T1000 (cell line): ENCODE results near the gene AIMP1.
A peak's percentile ranks its signal among the peaks of the same experiment; 100 is the strongest.

Experiments
- DNase-seq: peaks from one replicate; lab custom pipeline; 2025; ENCODE audit warnings: mixed read lengths; lab: John Stamatoyannopoulos, UW

AIMP1 gene

DNA sequence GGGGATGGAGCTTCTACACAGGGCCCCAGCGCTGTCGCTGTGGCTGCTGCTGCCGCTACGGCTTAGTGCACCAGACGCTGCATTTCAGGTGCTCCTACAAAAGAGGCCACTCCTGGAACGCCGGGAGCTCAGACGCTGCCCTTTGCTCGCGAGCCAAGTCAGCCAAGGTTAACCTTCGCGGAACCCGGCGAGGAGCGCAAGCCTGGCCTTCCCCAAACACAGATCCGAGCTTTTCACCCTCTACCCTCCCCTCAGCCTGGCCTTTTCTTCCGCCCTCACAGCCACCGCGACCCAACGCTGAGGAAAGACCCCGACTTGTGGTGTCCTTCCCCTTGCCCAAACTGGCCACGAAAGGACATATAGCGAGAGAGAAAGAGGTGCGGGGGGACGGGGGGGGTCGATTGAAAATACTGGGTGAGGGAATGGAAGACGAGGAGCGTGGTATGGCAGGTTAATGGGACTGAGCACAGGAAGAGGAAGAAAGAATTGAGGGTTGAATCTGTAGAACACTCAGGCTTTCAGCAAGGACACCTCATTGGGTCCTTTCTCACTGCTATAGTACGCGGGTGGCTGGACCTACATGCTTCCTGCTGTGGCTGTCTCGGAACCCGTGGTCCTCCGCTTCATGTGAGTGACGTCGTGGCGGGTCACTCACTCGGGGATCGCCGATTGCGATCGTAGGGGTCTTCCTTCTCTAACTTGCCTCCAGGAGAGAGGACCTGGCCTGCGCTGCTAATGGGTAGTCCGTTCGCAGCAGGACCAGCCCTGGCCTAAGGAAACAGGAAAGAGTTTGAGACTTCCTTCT lies at the start of gene AIMP1, which contains the start of gene TBCK:
Gene AIMP1, plus strand, starts transcription at position 583 of the 805 bp plus-strand sequence. CDS start 8,460 bp downstream, outside the sequence.
Gene TBCK, minus strand, starts transcription at position 242 of the 805 bp plus-strand sequence. CDS start 7,249 bp downstream, outside the sequence.
- DNase-seq, result peak; percentile 86

DNA sequence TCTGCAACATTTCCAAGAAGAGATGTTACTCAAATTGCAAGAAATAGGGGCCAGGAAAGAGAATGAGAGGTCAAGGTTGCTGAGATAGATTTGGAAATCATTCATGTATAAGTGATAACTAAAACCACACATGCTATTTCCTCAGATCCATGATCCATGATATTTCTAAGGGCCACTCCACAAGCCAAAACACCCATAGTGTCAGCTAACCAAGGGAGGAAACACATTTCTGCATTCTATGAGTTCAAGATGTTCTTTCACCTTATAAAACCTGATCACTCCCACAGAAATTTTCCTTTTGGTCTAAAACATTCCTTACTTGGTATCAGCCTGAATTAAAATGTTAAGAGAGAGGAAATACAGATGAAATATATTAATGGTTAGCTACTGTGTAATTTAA lies 47.6 kb upstream of the AIMP1 start:
- no peak for DNase-seq

DNA sequence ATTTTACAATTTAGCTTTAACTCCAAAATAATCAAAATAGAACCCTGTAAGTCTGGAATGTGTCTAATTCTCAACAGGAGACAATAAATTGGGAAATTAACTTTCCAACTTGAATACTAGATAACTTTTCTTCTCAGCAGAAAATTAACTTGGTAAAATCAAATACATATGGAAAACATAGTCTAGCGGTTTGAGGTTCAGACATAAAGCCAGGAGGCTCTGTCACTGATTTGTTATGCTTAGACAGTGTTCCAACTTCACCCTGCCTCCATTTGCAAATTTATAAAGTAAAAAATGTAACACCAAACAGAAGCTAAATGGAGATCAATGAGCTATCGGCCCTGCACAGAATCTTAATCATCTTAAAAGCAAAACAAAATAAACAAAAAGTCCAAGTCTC lies 46.6 kb upstream of the AIMP1 start:
- no peak for DNase-seq

DNA sequence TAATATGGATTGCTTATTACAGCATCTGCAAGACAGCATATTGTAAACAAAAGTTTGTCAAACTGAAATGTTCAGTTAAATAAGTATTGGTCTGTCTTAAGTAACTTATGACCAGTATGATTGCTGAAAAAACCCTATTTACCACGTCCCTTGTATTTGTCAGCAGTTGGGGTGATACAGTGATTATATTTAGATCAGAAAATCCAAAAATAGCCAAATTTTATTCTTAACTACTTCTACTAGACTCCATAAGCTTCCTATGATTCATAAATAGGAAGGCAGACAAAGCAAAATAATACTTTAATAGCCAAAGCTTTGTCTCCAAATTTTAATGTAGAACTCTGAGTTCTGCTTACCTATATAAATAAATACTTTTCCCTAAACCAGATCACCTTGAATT lies 45.6 kb upstream of the AIMP1 start:
- no peak for DNase-seq

GRCh38 chr4:106273831-106274230 lies 42.5 kb upstream of the AIMP1 start:
- DNase-seq, result no peak

GRCh38 chr4:106277140-106277675 lies 39.1 kb upstream of the AIMP1 start:
- no peak for DNase-seq

- no peak for DNase-seq
Measured at GRCh38 chr4:106284227-106284626, 32.1 kb upstream of the AIMP1 start.

DNA sequence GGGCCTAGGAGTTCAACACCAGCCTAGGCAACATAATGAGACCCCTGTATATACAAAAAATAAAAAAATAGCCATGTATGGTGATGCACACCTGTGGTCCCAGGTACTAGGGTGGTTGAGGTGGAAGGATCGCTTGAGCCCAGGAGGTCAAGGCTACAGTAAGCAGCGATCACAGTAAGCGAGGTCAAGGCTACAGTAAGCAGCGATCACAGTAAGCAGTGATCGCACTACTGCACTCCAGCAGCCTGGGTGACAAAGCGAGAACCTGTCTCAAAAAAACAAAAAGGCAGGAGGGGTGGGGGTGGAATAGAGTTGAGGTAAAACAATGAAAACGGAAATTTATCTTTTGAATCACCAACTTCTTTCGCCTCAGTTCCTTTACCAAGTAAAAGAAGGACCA lies 29.7 kb upstream of the AIMP1 start:
- DNase-seq, result no peak

DNA sequence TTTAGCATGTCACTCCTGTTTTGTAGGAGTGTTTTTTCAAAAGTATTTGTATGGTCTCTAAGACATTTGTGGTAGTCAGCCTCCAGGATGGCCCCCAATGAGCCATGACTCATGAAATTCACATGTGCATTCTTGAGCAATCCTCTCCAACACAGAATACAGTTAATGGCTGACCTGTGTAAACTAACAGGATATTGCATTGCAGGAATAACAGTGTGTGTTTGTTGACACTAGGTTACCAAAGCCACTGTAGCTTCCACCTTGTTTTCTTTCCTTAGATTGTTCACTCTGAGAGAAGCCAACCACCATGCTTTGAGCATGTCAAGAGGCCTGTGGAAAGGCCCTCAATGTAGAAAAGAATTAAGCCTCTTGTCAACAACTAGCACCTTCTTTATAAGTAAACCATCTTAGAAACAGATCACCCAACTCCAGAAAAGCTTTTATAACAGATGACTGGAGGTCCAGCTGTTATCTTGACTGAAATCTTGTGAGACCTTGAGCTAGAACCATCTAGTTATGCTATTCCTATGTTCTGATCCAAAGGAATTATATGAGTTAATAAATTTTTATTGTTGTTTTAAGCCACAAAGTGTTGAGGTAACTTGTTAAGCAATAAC lies 28.9 kb upstream of the AIMP1 start:
- DNase-seq, result peak; percentile 22

DNA sequence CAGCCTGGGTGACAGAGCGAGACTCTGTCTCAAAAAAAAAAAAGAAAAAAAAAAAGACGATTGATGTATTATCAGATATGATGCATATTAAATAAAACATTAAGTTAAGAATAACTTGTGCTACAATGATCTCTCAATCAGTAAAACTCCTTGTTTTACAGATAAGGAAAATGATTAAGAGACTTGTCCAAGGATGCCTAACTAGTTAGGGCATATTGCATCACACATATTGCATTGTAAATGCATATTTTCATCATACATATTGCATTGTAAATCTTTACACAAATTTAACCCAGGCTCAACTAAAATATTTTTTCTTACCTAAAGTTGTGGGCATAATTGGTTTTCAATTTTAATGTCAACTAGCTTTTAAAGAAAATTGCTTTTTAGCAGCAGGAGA lies 26.6 kb upstream of the AIMP1 start:
- DNase-seq, result no peak

DNA sequence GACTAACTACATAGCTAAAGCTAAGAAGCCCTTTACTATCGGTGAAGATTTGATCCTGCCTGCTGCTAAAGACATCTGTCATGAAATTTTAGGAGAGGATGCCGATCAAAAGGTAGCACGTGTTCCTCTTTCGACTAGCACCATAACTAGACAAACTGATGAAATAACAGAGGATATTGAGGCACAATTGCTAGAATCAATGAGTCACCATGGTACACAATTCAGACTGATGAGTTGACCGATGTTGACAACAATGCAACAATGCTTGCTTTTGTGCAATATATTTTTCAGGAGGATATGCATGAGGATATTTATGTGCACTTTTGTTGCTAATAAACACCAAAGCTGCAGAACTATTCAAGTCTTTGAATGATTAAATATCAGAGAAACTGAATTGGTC lies 24.7 kb upstream of the AIMP1 start:
- no peak for DNase-seq

- DNase-seq, result no peak
Measured at GRCh38 chr4:106294062-106294461, 22.3 kb upstream of the AIMP1 start.

DNA sequence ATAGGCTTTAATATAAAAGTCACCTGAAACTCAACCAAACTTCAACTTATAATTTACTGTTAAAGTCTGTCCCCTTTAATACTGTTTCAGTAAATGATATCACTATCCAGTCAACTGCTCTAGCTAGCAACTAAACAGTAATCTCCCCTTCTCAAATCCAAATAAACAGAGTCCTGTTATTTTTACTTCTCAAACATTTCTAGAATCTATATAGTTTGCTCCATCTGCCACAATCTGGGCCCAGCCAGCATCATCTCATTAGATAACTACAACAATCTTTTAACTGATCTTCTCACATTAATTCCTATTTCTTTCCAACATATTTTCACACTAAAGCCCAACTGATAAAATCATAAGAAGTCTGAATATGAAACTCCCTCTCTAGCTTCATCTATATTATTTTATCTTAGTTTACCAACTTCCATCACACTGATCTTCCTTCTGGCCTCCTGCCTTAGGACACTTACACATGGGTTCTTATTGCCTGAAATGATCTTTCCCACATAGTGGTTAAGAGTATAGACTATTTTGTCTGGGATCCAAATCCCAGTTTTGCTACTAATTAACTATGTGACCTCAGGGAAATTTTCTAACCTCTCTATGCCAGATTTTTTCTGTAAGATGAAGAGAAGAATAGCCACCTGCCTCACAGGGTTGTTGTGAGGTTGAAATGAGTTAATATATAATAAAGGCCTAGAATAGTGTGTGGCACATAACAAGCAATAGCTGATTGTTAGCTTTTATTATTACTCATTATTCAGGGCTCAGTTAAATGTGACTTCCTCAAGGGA lies 18.9 kb upstream of the AIMP1 start:
- no peak for DNase-seq

- DNase-seq, result no peak
Measured at GRCh38 chr4:106299977-106300376, 16.4 kb upstream of the AIMP1 start.

- no peak for DNase-seq
Measured at GRCh38 chr4:106301393-106302061, 14.8 kb upstream of the AIMP1 start.

DNA sequence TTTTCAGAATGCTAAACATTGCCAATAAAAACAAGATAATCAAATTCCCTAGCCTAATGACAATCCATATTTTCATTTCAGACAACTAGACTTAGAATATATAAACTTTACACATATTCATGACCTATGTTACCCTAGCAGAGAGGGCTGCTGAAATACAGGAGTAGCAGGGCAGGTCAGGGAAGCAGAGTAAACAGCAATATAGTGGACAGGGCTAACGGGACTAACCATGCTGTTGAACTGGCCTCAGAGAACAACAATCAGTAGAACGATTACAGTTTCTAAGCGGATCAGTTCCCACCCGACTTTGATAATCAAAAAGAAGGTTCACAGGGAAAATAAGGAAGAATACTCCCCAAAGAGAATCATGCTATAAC lies 14.3 kb upstream of the AIMP1 start:
- no peak for DNase-seq

GRCh38 chr4:106303548-106304281 lies 12.6 kb upstream of the AIMP1 start:
- DNase-seq, result no peak

- no peak for DNase-seq
Measured at GRCh38 chr4:106304632-106305031, 11.7 kb upstream of the AIMP1 start.

- no peak for DNase-seq
Measured at GRCh38 chr4:106305435-106306055, 10.8 kb upstream of the AIMP1 start.

DNA sequence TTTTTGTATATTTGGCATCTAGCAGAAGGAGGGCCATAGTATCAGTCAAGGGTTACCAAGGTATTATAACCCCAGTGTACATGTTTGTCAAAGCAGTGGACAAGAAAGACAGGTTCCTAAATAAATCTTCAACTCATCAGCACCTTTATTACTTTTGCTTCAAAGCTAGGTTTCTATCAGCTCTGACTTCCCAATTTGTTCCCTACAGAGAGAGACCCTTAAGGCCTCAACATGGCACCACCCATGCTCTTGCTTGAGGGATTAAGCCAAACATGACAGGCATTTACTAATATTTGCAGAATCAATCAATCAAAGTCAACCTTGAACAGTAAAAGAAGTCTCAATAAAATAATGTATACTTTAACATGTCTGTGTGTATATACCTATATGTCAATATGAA lies 9.8 kb upstream of the AIMP1 start:
- DNase-seq, result no peak

- DNase-seq, result no peak
Measured at GRCh38 chr4:106312377-106312776, 4.0 kb upstream of the AIMP1 start.
